Measurements from ENCODE around the gene RAPGEF4.

DNA sequence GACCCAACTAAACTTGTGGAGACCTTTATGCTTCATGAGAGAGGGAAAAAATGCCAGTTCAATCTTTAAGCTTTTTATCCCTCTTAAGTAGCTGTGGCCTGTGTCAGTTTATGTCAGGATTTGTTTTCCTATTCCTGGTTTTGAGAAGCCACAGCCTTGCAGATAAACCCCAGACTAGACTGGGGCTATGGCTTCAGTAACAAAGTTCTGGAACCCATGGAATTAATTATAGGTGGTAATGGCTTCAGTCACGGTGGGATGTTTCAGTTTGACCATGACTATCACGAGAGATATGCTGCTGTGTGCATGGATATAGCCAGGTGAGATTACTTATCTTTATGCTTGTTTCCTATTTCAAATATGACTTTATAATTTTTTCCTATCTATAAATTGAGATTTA lies 134.8 kb downstream of the RAPGEF4 start:
- TF ChIP-seq, protein P1, sequence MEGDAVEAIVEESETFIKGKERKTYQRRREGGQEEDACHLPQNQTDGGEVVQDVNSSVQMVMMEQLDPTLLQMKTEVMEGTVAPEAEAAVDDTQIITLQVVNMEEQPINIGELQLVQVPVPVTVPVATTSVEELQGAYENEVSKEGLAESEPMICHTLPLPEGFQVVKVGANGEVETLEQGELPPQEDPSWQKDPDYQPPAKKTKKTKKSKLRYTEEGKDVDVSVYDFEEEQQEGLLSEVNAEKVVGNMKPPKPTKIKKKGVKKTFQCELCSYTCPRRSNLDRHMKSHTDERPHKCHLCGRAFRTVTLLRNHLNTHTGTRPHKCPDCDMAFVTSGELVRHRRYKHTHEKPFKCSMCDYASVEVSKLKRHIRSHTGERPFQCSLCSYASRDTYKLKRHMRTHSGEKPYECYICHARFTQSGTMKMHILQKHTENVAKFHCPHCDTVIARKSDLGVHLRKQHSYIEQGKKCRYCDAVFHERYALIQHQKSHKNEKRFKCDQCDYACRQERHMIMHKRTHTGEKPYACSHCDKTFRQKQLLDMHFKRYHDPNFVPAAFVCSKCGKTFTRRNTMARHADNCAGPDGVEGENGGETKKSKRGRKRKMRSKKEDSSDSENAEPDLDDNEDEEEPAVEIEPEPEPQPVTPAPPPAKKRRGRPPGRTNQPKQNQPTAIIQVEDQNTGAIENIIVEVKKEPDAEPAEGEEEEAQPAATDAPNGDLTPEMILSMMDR (IDR thresholded peaks at IDR 0.05; ENCODE audit: low read depth, low read length, poor library complexity, severe bottlenecking), result no peak
- TF ChIP-seq EZH2phosphoT487 (IDR thresholded peaks at IDR 0.05; ENCODE audit: borderline replicate concordance, low read length), result no peak
